ENCODE measurements around the gene SH3PXD2A.

SH3PXD2A gene

DNA sequence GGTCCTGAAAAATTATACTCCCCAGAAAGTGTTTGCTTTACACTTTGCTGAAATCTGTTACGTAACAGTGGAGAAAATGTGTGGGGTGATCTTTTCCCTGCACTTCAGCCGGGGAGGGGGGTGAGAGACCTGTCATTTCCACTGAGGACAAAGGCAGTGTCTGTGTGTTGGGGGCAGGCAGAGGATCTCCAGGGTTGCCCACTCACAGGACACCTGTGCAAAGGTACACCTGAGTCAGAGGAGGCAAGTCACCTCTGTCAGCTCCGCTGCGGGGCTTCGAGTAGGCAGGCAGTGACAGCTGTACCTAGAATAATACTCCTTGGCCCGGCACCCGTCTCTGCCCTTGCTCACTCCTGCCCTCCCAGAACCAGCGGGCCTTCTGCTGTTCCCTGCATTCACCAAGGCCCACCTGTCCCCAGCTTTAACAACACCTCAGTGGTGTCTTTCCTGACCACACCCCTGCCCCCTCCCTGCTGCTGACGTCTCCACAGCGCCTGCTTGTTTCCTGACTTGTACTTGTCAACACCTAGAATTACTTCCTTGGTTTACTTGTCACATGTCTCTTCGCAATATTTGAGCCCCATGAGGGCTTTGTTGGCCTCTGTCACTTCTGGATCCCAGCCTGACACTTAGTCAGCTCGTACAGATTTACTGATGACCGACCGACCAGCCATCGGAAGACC is 202.6 kb downstream of the SH3PXD2A start:
- Histone ChIP-seq H3K4me1 (no peaks in the 10 kb centered on the region), H3K4me2 (ENCODE audit: low read length) (no peak overlapping the region), H3K9me3 (ENCODE audit: control insufficient read depth, low read length) (no peaks in the 10 kb centered on the region), H3K79me2 (peaks cover 3% of the 10 kb centered on the region), H3K27ac (no peak overlapping the region), H3K36me3 (ENCODE audit: control insufficient read depth, insufficient read depth, low read length) (no peaks in the 10 kb centered on the region), H2AFZ (no peak overlapping the region), H3K4me3 (ENCODE audit: low read depth, low read length) (no peak overlapping the region), H3K27me3 (ENCODE audit: control insufficient read depth, insufficient read depth, low read length) (no peaks in the 10 kb centered on the region), H3K9ac (no peak overlapping the region)
- TF ChIP-seq, protein P1, sequence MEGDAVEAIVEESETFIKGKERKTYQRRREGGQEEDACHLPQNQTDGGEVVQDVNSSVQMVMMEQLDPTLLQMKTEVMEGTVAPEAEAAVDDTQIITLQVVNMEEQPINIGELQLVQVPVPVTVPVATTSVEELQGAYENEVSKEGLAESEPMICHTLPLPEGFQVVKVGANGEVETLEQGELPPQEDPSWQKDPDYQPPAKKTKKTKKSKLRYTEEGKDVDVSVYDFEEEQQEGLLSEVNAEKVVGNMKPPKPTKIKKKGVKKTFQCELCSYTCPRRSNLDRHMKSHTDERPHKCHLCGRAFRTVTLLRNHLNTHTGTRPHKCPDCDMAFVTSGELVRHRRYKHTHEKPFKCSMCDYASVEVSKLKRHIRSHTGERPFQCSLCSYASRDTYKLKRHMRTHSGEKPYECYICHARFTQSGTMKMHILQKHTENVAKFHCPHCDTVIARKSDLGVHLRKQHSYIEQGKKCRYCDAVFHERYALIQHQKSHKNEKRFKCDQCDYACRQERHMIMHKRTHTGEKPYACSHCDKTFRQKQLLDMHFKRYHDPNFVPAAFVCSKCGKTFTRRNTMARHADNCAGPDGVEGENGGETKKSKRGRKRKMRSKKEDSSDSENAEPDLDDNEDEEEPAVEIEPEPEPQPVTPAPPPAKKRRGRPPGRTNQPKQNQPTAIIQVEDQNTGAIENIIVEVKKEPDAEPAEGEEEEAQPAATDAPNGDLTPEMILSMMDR (IDR thresholded peaks at IDR 0.05) = no peak

DNA sequence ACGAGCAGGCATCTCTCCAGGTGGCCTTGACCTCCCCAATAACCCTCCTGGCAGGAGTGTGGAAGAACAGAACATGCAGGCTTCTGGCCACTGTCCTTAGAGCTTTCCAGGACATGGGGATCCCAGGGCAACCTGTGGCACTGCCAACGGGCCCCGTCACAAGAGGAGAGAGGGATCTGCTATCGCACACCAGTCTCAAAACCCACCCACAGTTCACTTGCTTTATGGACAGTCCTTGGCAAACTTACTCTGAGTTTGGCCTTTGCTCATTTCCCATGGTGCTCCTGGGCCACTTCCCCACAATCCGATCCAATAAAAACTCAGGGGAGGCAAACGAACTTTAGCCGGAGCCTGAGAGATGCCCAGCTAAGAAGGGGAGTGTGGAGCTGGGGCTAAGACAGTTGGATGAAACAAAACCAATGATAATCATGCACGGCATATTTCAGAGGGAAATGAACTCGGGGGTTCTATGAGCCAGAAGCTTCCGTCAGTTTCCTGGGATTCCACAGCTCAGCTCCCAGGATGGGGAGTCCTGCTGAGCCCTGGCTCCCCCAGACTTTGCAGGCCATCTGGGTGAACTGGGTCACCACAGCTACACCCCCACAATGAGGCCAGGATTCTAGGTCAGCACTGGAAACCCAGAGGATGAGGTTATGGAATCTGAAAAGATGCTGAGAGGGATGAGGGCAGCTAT is 203.4 kb downstream of the SH3PXD2A start:
- Histone ChIP-seq H2AFZ (no peak overlapping the region), H3K27ac (no peak overlapping the region), H3K27me3 (ENCODE audit: control insufficient read depth, insufficient read depth, low read length) (no peaks in the 10 kb centered on the region), H3K4me2 (ENCODE audit: low read length) (no peak overlapping the region), H3K9me3 (ENCODE audit: control insufficient read depth, low read length) (no peaks in the 10 kb centered on the region), H3K4me1 (no peaks in the 10 kb centered on the region), H3K79me2 (peaks cover 3% of the 10 kb centered on the region), H3K36me3 (ENCODE audit: control insufficient read depth, insufficient read depth, low read length) (no peaks in the 10 kb centered on the region), H3K4me3 (ENCODE audit: low read depth, low read length) (no peak overlapping the region), H3K9ac (no peak overlapping the region)
- TF ChIP-seq, protein P1 (IDR thresholded peaks at IDR 0.05) = no peak

DNA sequence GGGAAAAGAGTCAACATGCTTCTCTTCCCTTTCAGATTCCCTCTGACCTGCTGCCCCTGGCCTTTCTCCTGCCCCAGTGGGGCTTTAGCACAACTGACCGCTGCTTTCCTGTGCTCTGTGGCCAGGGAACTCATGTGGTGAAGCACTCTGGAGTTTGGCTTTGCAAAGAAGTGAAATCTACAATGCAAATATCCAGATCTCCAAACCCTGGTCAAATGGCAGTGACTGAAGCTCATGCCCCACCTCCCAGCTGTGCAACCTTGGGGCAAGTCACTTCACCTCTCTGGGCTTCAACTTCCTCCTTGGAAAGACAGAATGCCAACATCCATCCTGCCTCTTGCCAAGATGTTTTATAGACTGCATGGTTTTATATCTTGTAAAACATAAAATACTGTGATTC is 204.0 kb downstream of the SH3PXD2A start:
- no peaks in the 10 kb centered on the region for H3K9me3 ChIP-seq (ENCODE audit: control insufficient read depth, low read length)
- H3K79me2 ChIP-seq = peaks cover 3% of the 10 kb centered on the region
- no peak overlapping the region for H2AFZ ChIP-seq
- no peak overlapping the region for H3K4me2 ChIP-seq (ENCODE audit: low read length)
- H3K4me3 ChIP-seq (ENCODE audit: low read depth, low read length) = no peak overlapping the region
- H3K27me3 ChIP-seq (ENCODE audit: control insufficient read depth, insufficient read depth, low read length) = no peaks in the 10 kb centered on the region
- H3K9ac ChIP-seq = no peak overlapping the region
- H3K4me1 ChIP-seq = no peaks in the 10 kb centered on the region
- TF ChIP-seq, protein P1 (IDR thresholded peaks at IDR 0.05) = no peak
- H3K27ac ChIP-seq = no peak overlapping the region
- H3K36me3 ChIP-seq (ENCODE audit: control insufficient read depth, insufficient read depth, low read length) = no peaks in the 10 kb centered on the region

DNA sequence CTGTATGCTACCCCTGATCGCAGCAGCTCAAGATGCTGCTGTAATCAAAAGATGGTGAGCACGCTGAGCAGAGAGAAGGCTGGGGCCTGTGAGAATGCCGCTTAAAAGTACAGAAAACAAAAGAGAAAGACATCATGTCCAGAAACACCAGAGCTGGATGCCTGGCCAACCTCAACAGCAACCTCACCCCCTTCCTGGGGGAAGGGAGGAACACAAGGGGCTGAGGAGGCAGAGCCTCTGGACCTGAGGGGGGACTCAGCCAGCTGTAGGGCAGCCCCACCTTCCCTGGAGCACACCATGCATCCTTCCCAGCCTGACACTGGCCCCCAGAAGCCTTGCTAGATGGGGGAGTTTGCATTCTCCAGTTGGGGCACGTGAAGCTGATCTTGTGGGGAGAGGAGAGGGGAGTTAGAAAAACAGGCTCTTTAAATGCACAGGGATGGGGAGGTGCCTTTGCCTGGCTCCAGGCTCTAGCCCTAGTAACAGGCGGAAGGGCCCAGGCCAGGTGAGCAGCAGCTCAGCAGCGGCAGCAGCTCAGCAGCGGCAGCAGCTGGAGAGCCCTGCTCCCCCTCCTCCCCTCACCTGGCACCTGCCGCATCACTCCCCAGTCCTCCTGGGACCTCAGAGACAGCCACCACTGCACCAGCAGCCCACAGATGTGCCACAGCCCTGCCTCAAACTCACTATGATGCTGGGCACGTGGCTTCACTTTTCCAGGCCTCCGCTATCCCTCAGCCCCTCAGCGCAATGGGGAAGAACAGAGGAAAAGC is 205.5 kb downstream of the SH3PXD2A start:
- Histone ChIP-seq H3K9ac (no peak overlapping the region), H3K36me3 (ENCODE audit: control insufficient read depth, insufficient read depth, low read length) (no peaks in the 10 kb centered on the region), H3K27me3 (ENCODE audit: control insufficient read depth, insufficient read depth, low read length) (no peaks in the 10 kb centered on the region), H3K4me3 (ENCODE audit: low read depth, low read length) (no peak overlapping the region), H2AFZ (no peak overlapping the region), H3K4me1 (no peaks in the 10 kb centered on the region), H3K27ac (no peak overlapping the region), H3K9me3 (ENCODE audit: control insufficient read depth, low read length) (no peaks in the 10 kb centered on the region), H3K4me2 (ENCODE audit: low read length) (no peak overlapping the region), H3K79me2 (peaks cover 3% of the 10 kb centered on the region)
- TF ChIP-seq, protein P1 (IDR thresholded peaks at IDR 0.05) = no peak

Measured in parathyroid adenoma (tissue), 2 donors.